Left renal cortex interstitium (tissue), 4 donors: Measurements from ENCODE around the gene AGMO. TPM values are rescaled to one million over a fixed set of nuclear protein-coding genes. Genes with fewer than 3 reads are reported as not detected.
A peak's percentile ranks its signal among the peaks of the same experiment; 100 is the strongest.

ENCODE experiments used
- DNase-seq, 4 donors: peaks; one replicate each; pipeline ENCODE4 v3.0.0-alpha.2; 2013; ENCODE audit warnings: low read depth in 4 of 4, low spot score in 2 of 4, missing footprints in 1 of 4
- polyA plus RNA-seq, 4 donors: library from polyadenylated mRNA; unstranded; fragments of 120-200 nt; gene quantifications; one replicate each; pipeline ENCODE4 v1.2.1, GENCODE V29; 2013; ENCODE audit not compliant: insufficient read length in 4 of 4

Gene AGMO
- polyA plus RNA-seq, 4 donors, result 0.73 to 1.0 (median 0.86) TPM

GRCh38 chr7:15257689-15258088 is 304.1 kb downstream of the AGMO start:
- no peak for DNase-seq

DNA sequence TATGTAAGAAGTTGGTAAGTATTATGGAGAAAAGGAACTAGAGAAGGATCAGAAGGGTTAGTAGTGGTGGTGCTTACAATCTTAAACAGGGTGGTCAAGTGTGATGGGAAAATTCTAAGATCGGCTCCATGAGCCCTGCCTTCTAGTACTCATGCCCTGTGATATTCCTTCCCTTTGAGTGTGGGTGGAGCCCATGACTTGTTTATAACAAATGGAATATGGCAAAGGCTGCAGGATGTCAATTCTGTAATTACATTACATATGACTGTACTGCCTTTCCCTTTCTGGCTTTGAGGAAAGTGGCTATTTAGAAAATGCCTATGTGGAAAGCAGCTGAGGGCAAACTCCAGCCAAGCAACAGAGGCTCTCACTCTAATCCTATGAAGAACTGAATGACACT is 309.6 kb downstream of the AGMO start:
- DNase-seq, result no peak

- no peak for DNase-seq
Measured at GRCh38 chr7:15248514-15248913, 313.3 kb downstream of the AGMO start.

GRCh38 chr7:15245831-15246230 is 316.0 kb downstream of the AGMO start:
- no peak for DNase-seq

DNA sequence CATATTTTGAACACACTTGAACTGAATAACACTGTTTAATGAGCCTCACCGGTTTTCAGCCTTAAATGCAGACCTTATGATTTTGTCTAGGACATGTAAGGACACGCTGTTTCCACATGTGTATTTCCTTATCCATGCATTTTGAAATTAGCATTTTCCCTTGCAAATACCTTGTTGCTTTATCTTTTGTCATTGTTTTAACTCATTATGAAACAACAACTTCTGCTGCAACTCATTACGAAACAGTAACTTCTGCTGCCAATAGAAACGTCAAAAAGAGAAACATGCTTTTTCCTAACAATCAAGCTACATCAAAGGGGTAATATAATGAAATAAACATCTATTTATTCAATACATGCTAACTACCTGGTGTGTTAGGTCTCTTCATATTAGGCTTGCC is 322.0 kb downstream of the AGMO start:
- no peak for DNase-seq

DNA sequence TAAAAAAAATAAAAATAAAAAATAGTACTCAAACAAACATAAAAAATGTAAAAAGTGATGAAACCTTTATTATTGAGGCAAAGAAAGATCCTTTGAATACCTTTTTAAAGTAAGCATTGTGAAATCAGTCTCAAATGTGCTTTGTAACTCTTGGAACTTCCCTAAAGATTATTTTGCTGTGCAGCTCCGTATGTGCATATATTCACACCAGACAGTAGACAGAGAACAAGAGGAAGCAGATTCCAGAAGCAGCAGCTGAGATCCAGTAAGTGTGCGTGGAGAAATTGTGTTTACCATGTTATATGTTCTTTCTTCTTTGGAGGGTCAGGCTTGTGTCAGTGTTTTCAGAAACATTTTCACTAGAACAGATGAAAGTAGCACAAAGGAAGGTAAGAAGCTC is 324.9 kb downstream of the AGMO start:
- DNase-seq, result no peak

- DNase-seq, result peak in 3 of 4 donors; percentile 18 to 38 (median 29)
Measured at GRCh38 chr7:15234431-15234830, 327.4 kb downstream of the AGMO start.

DNA sequence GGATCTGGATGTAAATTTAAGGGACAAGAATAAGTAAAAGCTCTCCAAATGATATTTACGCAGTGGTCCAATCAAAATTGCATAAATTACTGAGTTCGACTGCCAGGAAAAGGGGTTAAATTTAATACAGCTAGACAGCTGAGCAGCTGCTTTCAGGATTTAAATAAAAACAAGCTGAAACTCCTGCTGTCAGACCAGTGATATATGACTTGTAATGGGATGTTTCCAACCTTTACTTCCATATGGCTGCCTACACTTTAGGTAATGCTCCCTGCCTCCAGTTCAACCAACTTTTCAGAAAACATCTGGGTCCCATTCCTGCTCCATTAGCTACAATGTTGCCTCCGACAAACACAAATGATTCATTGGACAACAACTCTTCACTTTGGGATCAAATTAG is 333.0 kb downstream of the AGMO start:
- DNase-seq, result no peak

GRCh38 chr7:15225981-15226380 is 335.8 kb downstream of the AGMO start:
- DNase-seq, result no peak

DNA sequence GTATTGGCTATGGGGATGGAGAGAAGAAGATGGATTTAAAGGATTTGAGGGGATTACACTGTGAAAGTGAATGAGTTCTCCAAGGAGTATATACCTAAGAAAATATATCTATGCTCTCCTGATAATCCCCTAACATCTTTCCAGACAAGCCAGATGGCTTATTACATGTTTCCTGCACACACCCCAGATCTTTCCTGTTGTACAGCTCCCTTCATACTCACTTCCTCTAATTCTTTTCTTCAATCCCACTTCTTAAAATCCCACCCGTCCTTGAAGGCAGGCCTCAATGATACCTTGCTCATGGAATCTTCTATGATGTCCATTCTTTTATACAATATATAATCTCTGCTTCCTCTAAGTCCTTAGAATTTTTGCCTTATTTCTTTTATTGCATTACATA is 342.1 kb downstream of the AGMO start:
- no peak for DNase-seq

- DNase-seq, result no peak
Measured at GRCh38 chr7:15218261-15218660, 343.6 kb downstream of the AGMO start.

DNA sequence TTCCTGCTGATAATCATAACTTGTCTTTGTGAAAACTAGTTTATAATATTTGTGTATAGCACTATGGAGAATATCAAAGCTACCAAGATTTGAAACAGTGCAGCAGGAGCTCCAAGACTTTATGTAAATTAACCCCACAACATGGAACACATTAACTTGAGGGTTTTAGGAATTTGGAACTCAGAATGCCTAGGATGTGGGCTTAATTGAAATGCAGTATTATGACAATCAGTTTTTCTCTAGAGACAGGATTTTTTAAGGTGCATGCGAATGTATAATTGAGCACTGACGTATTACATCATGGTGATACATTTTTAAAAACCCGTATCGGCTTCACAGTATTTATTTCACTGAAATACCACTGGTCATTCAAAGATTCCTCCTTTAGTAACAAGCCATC is 346.2 kb downstream of the AGMO start:
- DNase-seq, result no peak

DNA sequence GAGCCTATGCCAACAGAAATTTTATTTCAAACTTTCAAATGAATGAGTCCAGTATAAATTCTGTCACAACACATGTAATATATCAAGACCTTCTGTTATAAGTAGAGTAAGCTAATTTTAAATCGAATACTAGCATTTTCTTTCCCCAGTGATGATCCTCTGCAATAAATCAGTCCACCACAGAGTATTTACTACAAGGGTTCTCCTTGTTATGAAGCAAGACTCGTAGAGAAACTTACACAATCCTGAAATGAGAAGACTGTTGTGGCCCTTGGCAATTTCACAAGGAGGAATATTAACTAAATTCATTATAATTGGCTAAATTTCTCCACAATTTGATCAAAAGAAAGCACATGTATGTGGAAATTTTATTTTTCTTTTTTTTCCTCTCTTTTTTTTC is 346.8 kb downstream of the AGMO start:
- no peak for DNase-seq

GRCh38 chr7:15213093-15213492 is 348.7 kb downstream of the AGMO start:
- no peak for DNase-seq

- no peak for DNase-seq
Measured at GRCh38 chr7:15209429-15209828, 352.4 kb downstream of the AGMO start.

DNA sequence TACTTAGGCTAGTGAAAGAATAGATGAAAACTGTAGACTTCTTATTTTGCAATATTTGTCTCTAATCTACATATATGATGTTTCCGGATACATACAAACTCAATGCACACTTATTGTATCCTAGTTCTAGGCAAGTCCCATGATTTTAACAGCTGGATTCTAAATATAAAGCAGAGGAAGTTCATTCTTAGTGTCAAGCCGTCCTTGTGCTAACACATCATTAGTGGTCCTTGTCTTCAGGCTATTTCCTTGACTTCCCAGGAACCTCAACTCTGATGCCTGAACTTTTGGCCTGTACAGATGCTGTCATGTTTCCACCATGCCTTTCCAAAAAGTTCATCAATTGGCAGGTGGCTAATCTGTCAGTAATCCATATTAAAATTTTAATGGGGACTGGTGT is 357.4 kb downstream of the AGMO start:
- no peak for DNase-seq

DNA sequence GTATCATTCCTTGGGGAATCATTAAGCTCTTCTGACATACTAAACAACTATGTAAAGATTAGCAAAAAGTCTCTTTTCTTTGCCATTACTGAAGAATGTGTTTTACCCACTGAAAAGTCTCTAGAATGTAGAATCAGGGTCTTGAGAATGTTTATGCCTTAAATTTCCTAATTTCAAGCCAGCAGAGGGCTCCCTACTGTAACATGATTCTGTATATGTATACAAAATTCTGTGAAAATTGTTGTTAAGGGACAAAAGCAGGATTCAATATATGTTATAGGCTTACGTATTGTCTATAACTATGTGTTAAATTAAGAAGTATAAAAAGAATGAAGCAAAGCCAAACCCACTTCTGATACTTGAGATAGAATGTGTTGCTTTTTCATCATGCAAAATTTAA is 362.3 kb downstream of the AGMO start:
- DNase-seq, result peak in 1 of 4 donors; percentile 2

DNA sequence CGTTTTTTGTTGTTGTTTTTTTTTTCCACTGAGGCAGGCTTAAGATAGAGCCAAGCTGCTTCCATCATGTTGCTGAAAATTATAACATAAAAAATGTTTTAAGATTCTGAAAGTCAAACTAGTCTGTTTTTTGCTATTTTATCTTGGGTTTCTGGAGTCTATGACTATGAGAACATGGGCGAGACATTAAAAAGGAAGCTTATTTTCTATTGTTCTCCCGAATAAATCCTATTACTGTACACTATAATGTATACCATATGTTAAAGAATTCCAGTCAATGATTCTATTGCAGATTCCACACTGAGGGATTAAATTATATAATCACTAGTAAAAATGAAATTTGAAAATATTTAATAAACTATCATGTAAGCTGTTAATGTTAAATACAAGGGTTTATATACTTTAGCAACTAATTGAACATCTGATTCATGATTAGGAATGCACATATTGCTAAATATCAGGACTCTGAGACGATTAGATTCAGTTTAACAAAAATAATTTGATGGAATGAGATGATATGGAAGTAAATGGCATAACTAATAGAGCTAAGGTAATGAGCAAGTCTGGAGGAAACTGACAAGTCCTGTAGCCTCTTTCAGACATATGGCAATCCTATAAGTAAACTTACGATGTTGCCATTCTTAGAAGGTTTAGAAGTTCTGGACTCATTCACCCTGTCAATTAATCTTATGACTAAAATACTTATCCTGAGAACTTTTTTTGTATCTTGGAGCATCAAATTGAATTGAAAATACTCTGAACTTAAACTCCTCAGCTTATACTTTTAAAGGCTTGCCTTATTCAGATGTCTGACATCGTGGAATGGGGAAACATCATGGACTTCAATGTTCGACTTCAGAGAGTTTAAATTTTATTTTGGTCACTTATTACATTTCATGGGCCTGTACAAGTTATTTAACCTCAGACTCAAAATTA is 364.5 kb downstream of the AGMO start:
- no peak for DNase-seq

GRCh38 chr7:15178065-15178464 is 383.8 kb downstream of the AGMO start:
- no peak for DNase-seq

- no peak for DNase-seq
Measured at GRCh38 chr7:15176089-15176488, 385.7 kb downstream of the AGMO start.

DNA sequence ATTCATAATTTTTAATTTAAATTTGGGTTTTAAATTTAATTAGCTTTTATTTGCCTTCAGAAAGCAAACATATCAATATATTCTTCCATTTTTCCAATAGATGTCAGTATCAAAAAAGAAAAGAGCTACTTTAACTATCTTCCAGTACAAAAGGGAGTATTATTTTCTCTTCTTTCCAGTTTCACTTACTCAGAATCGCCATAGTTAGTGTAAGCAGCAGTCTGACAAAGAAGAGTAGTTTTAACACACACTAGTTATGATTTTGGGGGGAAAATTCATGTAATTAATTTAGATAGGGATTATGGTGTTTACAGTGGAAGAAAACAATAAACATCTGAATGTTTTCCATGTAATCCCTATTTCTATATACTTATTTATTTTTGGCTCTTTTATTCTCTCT is 386.7 kb downstream of the AGMO start:
- DNase-seq, result no peak

DNA sequence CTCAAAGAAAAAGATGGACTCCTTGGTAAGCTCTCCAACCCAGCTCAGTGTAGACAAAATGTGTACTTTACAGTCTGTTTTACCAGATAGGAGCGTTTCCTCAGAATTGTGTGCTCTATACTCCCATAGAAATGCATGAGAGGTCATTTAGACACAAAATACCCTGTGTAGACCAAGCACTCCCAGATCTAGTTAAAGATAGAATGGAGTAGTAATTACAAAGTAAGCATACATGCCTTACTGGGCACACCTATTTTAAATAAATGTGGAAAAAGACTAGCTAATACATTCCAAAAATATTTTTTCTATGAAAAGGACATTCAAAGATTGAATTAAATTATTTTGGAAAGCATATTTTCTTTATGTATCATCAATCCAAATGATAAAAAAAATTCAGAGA is 387.3 kb downstream of the AGMO start:
- DNase-seq, result no peak

GRCh38 chr7:15168489-15168888 is 393.3 kb downstream of the AGMO start:
- DNase-seq, result no peak
